C4-2B (cell line): ENCODE results near the gene TMEM270.

ENCODE experiments used
- ZFX ChIP-seq: fragments of 450-650 bp; IDR thresholded peaks from 2 replicates; pipeline ENCODE4 v1.6.1; 2017
- TF ChIP-seq, protein P1 (sequence below): fragments of 450-650 bp; conservative IDR thresholded peaks from 2 replicates; pipeline ENCODE4 v1.5.1; 2017; ENCODE audit warnings: mild to moderate bottlenecking

DNA sequence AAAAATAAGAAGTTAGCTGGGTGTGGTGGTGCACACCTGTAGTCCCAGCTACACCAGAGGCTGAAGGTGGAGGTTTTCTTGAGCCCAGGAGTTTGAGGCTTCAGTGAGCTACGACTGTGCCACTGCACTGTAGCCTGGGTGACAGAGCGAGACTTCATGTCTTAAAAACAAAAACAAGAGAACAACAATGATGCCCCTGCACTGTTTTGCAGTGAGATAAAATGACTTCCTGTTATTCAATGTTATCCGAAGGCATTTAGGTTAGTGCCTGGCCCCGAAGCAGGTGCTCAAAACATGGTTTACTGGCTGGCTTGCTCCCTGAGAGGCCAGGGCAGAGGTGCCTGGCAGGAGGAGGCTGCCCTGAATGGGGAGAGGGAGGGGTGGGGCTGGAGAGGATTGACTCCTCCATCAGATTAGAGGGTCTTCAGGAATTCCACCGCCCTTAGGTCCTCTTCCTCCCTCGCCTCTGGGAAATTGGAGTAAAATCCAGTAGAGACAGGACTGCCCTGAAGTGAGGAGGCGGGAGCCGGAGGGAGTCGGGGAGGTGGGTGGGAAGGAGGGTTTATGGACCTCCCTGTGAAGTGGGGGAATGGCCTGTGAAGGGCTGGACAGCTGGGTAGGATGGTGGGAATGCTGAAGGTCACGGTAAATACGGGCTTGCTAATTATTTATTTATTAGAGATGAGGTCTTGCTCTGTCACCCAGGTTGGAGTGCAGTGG is 36.9 kb upstream of the TMEM270 start:
- TF ChIP-seq, protein P1, sequence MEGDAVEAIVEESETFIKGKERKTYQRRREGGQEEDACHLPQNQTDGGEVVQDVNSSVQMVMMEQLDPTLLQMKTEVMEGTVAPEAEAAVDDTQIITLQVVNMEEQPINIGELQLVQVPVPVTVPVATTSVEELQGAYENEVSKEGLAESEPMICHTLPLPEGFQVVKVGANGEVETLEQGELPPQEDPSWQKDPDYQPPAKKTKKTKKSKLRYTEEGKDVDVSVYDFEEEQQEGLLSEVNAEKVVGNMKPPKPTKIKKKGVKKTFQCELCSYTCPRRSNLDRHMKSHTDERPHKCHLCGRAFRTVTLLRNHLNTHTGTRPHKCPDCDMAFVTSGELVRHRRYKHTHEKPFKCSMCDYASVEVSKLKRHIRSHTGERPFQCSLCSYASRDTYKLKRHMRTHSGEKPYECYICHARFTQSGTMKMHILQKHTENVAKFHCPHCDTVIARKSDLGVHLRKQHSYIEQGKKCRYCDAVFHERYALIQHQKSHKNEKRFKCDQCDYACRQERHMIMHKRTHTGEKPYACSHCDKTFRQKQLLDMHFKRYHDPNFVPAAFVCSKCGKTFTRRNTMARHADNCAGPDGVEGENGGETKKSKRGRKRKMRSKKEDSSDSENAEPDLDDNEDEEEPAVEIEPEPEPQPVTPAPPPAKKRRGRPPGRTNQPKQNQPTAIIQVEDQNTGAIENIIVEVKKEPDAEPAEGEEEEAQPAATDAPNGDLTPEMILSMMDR = no peak
- no peak for TF ChIP-seq ZFX
